B cell (primary cell): ENCODE results near the gene TLR8.

Experiments
- EZH2 ChIP-seq: IDR thresholded peaks from 2 replicates; pipeline ENCODE4 v1.6.1; 2012; ENCODE audit warnings: borderline replicate concordance, low read depth, mild to moderate bottlenecking, moderate library complexity, low read length; ENCODE audit not compliant: insufficient read depth, poor library complexity, severe bottlenecking
- TF ChIP-seq, protein P1 (sequence below): fragments of 200-600 bp; IDR thresholded peaks from one replicate; pipeline ENCODE4 v1.8.0; 2022; ENCODE audit warnings: antibody characterized with exemption, mild to moderate bottlenecking

DNA sequence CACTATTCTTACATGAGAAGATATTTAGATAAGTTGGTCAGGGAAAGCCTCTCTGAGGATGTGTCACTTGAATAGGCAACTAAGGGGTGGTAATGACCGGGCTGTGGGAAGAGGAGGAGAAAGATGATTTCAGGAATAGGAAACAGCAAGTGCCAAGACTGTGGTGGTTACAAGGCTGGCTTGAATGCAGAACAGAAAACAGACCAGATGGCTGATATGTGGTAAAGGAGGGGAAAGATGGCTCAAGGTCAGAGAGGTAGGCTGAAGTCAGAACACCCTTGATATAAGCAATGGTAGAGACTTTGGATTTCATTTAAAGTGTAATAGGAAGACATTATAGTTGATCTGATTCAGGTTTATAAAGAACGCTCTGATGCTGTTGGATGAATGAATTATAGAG lies 24.5 kb upstream of the TLR8 start:
- TF ChIP-seq, protein P1, sequence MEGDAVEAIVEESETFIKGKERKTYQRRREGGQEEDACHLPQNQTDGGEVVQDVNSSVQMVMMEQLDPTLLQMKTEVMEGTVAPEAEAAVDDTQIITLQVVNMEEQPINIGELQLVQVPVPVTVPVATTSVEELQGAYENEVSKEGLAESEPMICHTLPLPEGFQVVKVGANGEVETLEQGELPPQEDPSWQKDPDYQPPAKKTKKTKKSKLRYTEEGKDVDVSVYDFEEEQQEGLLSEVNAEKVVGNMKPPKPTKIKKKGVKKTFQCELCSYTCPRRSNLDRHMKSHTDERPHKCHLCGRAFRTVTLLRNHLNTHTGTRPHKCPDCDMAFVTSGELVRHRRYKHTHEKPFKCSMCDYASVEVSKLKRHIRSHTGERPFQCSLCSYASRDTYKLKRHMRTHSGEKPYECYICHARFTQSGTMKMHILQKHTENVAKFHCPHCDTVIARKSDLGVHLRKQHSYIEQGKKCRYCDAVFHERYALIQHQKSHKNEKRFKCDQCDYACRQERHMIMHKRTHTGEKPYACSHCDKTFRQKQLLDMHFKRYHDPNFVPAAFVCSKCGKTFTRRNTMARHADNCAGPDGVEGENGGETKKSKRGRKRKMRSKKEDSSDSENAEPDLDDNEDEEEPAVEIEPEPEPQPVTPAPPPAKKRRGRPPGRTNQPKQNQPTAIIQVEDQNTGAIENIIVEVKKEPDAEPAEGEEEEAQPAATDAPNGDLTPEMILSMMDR: no peak
- no peak for TF ChIP-seq EZH2
